LNCaP clone FGC (cell line): ENCODE measurements around the gene NOC2L.

Experiments
- DNase-seq: peaks from one replicate; pipeline ENCODE4 v3.0.0-alpha.2; 2011; ENCODE audit warnings: low read depth
- H3K4me3 ChIP-seq: 2 replicates; pipeline ENCODE4 v1.5.1; 2011; ENCODE audit warnings: mild to moderate bottlenecking, low read depth, low read length, control low read depth
- TF ChIP-seq, protein P1 (sequence below): IDR thresholded peaks from 2 replicates; pipeline ENCODE4 v1.5.1; 2012; ENCODE audit warnings: mild to moderate bottlenecking; ENCODE audit not compliant: control insufficient read depth, insufficient read depth; ENCODE audit errors: extremely low read depth

NOC2L gene

DNA sequence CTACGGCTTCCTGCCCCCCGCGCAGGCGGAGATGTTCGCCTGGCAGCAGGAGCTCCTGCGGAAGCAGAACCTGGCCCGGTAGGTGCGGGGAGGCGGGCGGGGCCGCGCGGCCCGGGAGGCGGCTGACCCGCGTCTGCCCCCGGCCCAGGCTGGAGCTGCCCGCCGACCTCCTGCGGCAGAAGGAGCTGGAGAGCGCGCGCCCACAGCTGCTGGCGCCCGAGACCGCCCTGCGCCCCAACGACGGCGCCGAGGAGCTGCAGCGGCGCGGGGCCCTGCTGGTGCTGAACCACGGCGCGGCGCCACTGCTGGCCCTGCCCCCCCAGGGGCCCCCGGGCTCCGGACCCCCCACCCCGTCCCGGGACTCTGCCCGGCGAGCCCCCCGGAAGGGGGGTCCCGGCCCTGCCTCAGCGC lies 16.6 kb downstream of the NOC2L start:
- no peak for DNase-seq
- TF ChIP-seq, protein P1, sequence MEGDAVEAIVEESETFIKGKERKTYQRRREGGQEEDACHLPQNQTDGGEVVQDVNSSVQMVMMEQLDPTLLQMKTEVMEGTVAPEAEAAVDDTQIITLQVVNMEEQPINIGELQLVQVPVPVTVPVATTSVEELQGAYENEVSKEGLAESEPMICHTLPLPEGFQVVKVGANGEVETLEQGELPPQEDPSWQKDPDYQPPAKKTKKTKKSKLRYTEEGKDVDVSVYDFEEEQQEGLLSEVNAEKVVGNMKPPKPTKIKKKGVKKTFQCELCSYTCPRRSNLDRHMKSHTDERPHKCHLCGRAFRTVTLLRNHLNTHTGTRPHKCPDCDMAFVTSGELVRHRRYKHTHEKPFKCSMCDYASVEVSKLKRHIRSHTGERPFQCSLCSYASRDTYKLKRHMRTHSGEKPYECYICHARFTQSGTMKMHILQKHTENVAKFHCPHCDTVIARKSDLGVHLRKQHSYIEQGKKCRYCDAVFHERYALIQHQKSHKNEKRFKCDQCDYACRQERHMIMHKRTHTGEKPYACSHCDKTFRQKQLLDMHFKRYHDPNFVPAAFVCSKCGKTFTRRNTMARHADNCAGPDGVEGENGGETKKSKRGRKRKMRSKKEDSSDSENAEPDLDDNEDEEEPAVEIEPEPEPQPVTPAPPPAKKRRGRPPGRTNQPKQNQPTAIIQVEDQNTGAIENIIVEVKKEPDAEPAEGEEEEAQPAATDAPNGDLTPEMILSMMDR = no peak

DNA sequence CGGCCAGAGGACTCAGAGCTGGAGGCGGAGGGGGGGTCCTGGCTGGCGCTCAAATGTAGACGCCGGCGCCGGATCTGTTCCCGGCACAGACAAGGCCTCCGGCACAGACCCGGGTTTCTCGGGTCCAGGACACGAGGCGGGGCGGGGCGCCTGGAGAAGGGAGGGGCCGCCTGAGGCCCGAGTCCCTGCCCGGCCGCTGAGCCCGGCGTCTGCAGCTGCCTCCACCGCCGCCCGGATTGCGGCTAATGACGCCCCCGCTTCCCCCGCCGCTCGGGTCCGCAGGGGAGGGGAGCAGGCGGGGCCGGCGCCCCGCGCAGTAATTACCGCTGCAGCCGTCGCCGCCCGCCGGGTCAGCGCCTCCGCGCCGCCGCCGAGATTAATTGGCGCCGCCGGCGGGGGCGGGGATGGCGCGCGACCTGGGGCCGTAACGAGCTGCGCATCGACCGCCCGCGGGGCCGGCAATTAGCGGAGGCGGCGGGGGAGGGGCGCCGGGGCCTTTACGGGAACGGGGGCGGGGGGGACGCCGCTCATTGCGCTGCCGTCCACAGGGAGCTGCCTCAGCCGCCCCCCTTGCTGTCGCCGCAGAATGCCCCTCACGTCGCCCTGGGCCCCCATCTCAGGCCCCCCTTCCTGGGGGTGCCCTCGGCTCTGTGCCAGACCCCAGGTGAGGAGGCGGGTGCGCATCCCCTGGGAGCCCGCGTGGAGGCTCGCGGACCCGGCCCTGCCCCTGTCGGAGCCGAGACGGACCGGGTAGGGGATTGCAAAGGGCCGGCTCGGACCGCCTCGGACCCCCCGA lies 17.3 kb downstream of the NOC2L start:
- no peak for DNase-seq
- TF ChIP-seq, protein P1 = no peak
- peak overlapping the region; percentile 40 for H3K4me3 ChIP-seq

More for the DNA sequence above, 16.6 kb downstream of the NOC2L start:
- peak overlapping the region; percentile 40 for H3K4me3 ChIP-seq

DNA sequence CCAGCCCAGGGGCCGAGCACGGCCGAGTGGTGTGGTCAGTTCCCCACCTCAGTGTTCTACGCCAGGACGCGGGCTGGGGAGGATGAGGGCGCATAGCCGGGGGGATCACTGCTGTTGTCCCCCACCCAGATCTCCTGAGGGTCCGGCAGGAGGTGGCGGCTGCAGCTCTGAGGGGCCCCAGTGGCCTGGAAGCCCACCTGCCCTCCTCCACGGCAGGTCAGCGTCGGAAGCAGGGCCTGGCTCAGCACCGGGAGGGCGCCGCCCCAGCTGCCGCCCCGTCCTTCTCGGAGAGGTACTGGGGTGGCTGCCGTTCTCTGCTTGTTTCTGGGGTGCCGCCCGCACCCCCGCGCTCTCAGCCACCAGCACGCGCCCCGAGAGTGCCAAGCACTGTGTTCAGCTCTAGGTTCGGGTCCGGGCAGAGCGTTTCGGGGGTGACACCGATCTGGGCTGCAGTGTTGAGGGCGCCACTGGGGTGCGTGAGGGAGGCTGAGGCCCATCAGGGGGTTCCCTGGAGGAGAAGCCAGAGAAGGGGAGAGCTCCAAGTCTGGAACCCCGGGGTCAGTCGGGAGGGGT lies 18.0 kb downstream of the NOC2L start:
- TF ChIP-seq, protein P1 = no peak
- no peak for DNase-seq
- no peak overlapping the region for H3K4me3 ChIP-seq

DNA sequence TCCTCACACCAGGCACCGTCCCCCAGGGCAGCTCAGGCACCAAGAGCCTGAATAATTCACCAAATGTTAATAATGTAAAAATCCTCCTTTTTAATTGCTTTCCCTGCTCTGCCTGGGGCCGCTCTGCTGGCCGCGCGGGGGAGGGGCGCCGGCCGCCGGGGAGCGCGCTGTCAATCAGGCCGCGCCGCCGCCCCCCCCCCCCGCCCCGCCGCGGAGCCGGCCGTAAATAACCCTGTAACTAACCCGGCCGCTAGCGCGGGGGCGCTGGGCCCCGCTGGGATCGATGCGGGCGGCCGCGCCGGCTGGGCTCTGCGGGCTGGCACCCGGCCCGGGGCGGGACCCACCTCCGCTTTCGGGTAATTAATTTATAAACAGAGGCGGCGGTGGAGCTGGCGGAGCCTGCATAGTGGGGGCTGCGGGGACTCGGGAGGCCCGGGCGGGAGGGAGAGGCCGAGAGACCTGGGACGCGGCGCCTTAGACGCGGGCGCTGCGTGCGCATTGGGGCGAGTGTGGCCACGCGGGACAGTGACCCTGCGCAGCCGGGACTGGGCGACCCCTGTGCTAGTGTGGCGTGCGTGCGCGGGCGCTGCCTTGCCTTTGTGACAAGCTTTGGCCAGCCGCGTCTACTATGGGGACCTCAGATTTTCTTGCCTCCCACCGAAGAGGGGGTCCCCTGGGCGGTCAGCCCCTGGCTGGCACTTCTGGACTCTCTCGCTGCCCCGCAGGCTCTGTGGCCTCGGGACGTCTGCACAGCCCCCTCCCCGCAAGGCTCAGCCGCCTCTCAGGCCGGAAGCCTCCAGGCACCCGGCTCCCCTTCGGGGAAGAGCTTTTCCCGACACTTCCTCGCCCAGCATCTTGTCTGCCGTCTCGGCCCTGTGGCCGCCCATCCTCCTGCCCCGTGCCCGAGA lies 18.7 kb downstream of the NOC2L start:
- no peak for DNase-seq
- H3K4me3 ChIP-seq = no peak overlapping the region
- TF ChIP-seq, protein P1 = no peak

DNA sequence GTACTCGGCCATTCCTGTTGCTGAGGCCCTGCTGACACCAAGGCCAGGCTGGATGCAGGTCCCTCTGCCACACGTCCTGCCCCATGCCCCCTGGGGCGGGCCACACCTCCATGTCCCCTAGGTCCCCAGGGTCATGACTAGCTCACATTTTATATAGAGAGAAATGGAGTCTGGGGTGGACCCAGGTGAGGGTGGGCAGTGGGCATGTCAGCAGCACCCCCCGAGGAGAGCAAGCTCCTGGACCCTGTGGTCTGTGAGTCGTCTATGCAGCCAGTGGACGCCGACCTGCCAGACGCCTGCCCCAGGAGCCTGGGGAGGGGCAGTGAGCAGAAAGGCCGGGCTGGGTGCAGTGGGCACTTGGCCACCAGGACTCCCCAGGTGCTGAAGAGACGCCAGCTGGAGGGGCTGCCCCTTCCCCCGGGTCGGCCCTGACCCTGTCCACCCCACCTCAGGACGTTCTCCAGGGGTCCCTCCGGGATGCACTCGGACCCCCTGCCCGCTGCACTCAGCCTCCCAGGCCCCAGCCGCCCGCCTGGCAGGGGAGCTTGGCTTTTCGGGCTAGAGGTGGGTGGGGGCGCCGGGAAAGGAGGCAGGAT lies 19.4 kb downstream of the NOC2L start:
- TF ChIP-seq, protein P1 = no peak
- no peak overlapping the region for H3K4me3 ChIP-seq
- no peak for DNase-seq

DNA sequence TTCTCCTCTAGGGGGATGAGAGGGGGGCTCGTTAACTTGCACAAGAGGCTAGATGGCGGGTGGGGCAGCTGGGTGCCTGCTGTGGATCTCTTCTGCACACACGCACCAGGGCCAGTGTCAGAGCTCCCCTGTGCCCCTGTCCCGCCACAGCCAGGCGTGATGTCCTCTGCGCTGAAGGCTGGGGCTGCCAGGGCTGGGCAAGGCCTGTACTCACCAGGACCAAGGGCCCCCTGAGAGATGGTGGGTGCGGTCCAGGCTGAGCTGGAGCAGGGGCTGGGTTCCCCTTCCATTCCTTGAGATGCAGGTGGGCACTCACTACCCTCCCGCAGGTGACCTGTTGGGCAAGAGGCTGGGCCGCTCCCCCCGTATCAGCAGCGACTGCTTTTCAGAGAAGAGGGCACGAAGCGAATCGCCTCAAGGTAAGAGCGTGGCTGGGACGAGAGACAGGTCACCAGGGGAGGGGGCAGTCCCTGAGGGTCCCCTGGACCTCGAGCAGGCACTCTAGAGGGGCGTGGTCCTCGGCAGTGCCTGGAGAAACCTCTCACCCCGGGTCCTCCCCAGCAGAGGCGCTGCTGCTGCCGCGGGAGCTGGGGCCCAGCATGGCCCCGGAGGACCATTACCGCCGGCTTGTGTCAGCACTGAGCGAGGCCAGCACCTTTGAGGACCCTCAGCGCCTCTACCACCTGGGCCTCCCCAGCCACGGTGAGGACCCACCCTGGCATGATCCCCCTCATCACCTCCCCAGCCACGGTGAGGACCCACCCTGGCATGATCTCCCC lies 20.2 kb downstream of the NOC2L start:
- TF ChIP-seq, protein P1 = no peak
- no peak overlapping the region for H3K4me3 ChIP-seq
- DNase-seq = no peak
